Rectal smooth muscle tissue (tissue), 1 donor: ENCODE measurements around the gene STK32B.

Source experiments
- H3K27ac ChIP-seq: one replicate; pipeline ENCODE4 v1.7.0; 2013; ENCODE audit warnings: low read depth, low read length, inconsistent platforms
- H3K27me3 ChIP-seq: one replicate; pipeline ENCODE4 v1.7.0; 2013; ENCODE audit warnings: low read length; ENCODE audit not compliant: control insufficient read depth, insufficient read depth
- H3K36me3 ChIP-seq: one replicate; pipeline ENCODE4 v1.7.0; 2013; ENCODE audit warnings: low read length; ENCODE audit not compliant: control insufficient read depth, insufficient read depth
- H3K4me1 ChIP-seq: one replicate; pipeline ENCODE4 v1.7.0; 2013; ENCODE audit warnings: low read length; ENCODE audit not compliant: control insufficient read depth, insufficient read depth
- H3K4me3 ChIP-seq: one replicate; pipeline ENCODE4 v1.7.0; 2013; ENCODE audit warnings: low read length
- H3K9ac ChIP-seq: one replicate; pipeline ENCODE4 v1.7.0; 2013; ENCODE audit warnings: low read length

Gene STK32B

GRCh38 chr4:5212255-5213013 is 161.2 kb downstream of the STK32B start:
- Histone ChIP-seq H3K36me3 (no peaks in the 10 kb centered on the region), H3K27me3 (no peaks in the 10 kb centered on the region), H3K9ac (no peak overlapping the region), H3K27ac (no peak overlapping the region), H3K4me3 (no peak overlapping the region), H3K4me1 (no peaks in the 10 kb centered on the region)

GRCh38 chr4:5213087-5213595 is 161.9 kb downstream of the STK32B start:
- no peak overlapping the region for H3K27ac ChIP-seq
- no peaks in the 10 kb centered on the region for H3K36me3 ChIP-seq
- no peak overlapping the region for H3K9ac ChIP-seq

GRCh38 chr4:5215321-5215720 is 164.0 kb downstream of the STK32B start:
- Histone ChIP-seq H3K4me3 (no peak overlapping the region), H3K9ac (no peak overlapping the region), H3K27me3 (no peaks in the 10 kb centered on the region), H3K36me3 (no peaks in the 10 kb centered on the region), H3K4me1 (no peaks in the 10 kb centered on the region), H3K27ac (no peak overlapping the region)

More at GRCh38 chr4:5213087-5213595, 161.9 kb downstream of the STK32B start:
- Histone ChIP-seq H3K27me3 (no peaks in the 10 kb centered on the region), H3K4me3 (no peak overlapping the region), H3K4me1 (no peaks in the 10 kb centered on the region)

- H3K27ac ChIP-seq: no peak overlapping the region
These were observed 166.1 kb downstream of the STK32B start for GRCh38 chr4:5217421-5217820.

GRCh38 chr4:5218376-5219069 is 167.2 kb downstream of the STK32B start:
- Histone ChIP-seq H3K27ac (no peak overlapping the region), H3K4me1 (no peaks in the 10 kb centered on the region), H3K27me3 (no peaks in the 10 kb centered on the region), H3K4me3 (no peak overlapping the region), H3K9ac (no peak overlapping the region), H3K36me3 (no peaks in the 10 kb centered on the region)

More at GRCh38 chr4:5217421-5217820, 166.1 kb downstream of the STK32B start:
- Histone ChIP-seq H3K9ac (no peak overlapping the region), H3K4me3 (no peak overlapping the region), H3K27me3 (no peaks in the 10 kb centered on the region), H3K36me3 (no peaks in the 10 kb centered on the region), H3K4me1 (no peaks in the 10 kb centered on the region)

GRCh38 chr4:5220028-5220427 is 168.7 kb downstream of the STK32B start:
- H3K27ac ChIP-seq: no peak overlapping the region
- no peaks in the 10 kb centered on the region for H3K36me3 ChIP-seq
- H3K4me1 ChIP-seq: no peaks in the 10 kb centered on the region
- H3K27me3 ChIP-seq: no peaks in the 10 kb centered on the region
- H3K4me3 ChIP-seq: no peak overlapping the region
- no peak overlapping the region for H3K9ac ChIP-seq

GRCh38 chr4:5222047-5222446 is 170.8 kb downstream of the STK32B start:
- H3K9ac ChIP-seq: no peak overlapping the region

GRCh38 chr4:5222951-5223350 is 171.7 kb downstream of the STK32B start:
- Histone ChIP-seq H3K36me3 (no peaks in the 10 kb centered on the region), H3K27me3 (no peaks in the 10 kb centered on the region), H3K27ac (no peak overlapping the region), H3K4me1 (no peaks in the 10 kb centered on the region), H3K9ac (no peak overlapping the region), H3K4me3 (no peak overlapping the region)

More at GRCh38 chr4:5222047-5222446, 170.8 kb downstream of the STK32B start:
- Histone ChIP-seq H3K27ac (no peak overlapping the region), H3K4me1 (no peaks in the 10 kb centered on the region), H3K4me3 (no peak overlapping the region), H3K27me3 (no peaks in the 10 kb centered on the region), H3K36me3 (no peaks in the 10 kb centered on the region)

GRCh38 chr4:5224340-5224739 is 173.1 kb downstream of the STK32B start:
- H3K4me1 ChIP-seq: no peaks in the 10 kb centered on the region
- H3K4me3 ChIP-seq: no peak overlapping the region
- no peaks in the 10 kb centered on the region for H3K27me3 ChIP-seq
- no peak overlapping the region for H3K9ac ChIP-seq
- no peaks in the 10 kb centered on the region for H3K36me3 ChIP-seq
- no peak overlapping the region for H3K27ac ChIP-seq

GRCh38 chr4:5232549-5232948 is 181.3 kb downstream of the STK32B start:
- H3K4me3 ChIP-seq: no peak overlapping the region
- H3K27ac ChIP-seq: no peak overlapping the region
- no peaks in the 10 kb centered on the region for H3K36me3 ChIP-seq
- no peaks in the 10 kb centered on the region for H3K4me1 ChIP-seq
- no peaks in the 10 kb centered on the region for H3K27me3 ChIP-seq
- H3K9ac ChIP-seq: no peak overlapping the region

GRCh38 chr4:5237086-5237660 is 185.9 kb downstream of the STK32B start:
- Histone ChIP-seq H3K27me3 (no peaks in the 10 kb centered on the region), H3K9ac (no peak overlapping the region), H3K4me3 (no peak overlapping the region), H3K36me3 (no peaks in the 10 kb centered on the region), H3K27ac (no peak overlapping the region), H3K4me1 (no peaks in the 10 kb centered on the region)

GRCh38 chr4:5238173-5238572 is 186.9 kb downstream of the STK32B start:
- Histone ChIP-seq H3K4me1 (no peaks in the 10 kb centered on the region), H3K27me3 (no peaks in the 10 kb centered on the region), H3K9ac (no peak overlapping the region), H3K36me3 (no peaks in the 10 kb centered on the region), H3K4me3 (no peak overlapping the region), H3K27ac (no peak overlapping the region)
